HepG2 (cell line): Measurements from ENCODE around the gene PIK3R3. TPM values are rescaled to one million over a fixed set of nuclear protein-coding genes. Genes with fewer than 3 reads are reported as not detected.

Experiments used
- ATAC-seq: fragments of 200-7000 bp; cut with Tn5 transposase; 3 replicates; pipeline ENCODE4 v1.9.1; 2020; ENCODE audit warnings: mild to moderate bottlenecking, moderate library complexity
- BruUV-seq: library from RNA; stranded (reverse); fragments of 400-500 nt; replicated peaks from 2 replicates; lab custom pipeline; 2021; lab: Mats Ljungman, UMichigan
- CTCF ChIA-PET: fragments of 300-600 bp; formaldehyde crosslinking; extraction: SDS; loops from one replicate; lab custom pipeline; 2021; ENCODE audit warnings: low total read pairs, inconsistent platforms, low intra/inter-chr PET ratio; lab: Yijun Ruan, JAX
- POLR2A ChIA-PET: fragments of 350-600 bp; sonication (Branson Sonifier 250); formaldehyde crosslinking; loops from one replicate; lab custom pipeline; 2020; ENCODE audit warnings: antibody characterized with exemption, inconsistent platforms; lab: Yijun Ruan, JAX
- DNase-seq: peaks from one replicate; pipeline ENCODE4 v3.0.0-alpha.2; 2015; ENCODE audit warnings: low spot score
- FAIRE-seq: peaks from 3 replicates; lab custom pipeline; 2011; peaks lifted over from hg19 to GRCh38; lab: Jason Lieb, UNC
- H2AFZ ChIP-seq: one replicate; pipeline ENCODE4 v1.6.1; 2011; ENCODE audit warnings: low read length, inconsistent platforms
- H3K27ac ChIP-seq: fragments of 300-600 bp; 3 replicates; pipeline ENCODE4 v1.8.0; 2011; ENCODE audit warnings: mixed run types, mild to moderate bottlenecking, mixed read lengths, low read length, inconsistent platforms; ENCODE audit not compliant: insufficient read depth; ENCODE audit errors: extremely low read length
- H3K27me3 ChIP-seq, 2 experiments: fragments of 200-600 bp in 1 of 2; 2 replicates in 1 of 2; 3 replicates in 1 of 2; pipeline versions ENCODE4 v1.6.0 to v1.8.0; 2011; ENCODE audit warnings: low read length in 2 of 2, mild to moderate bottlenecking in 2 of 2, moderate library complexity in 2 of 2, inconsistent platforms in 1 of 2; ENCODE audit not compliant: insufficient read depth in 2 of 2, control insufficient read depth in 1 of 2
- H3K36me3 ChIP-seq, 2 experiments: fragments of 200-600 bp in 1 of 2; replicated peaks in 1 of 2; 2 replicates in 1 of 2; 3 replicates in 1 of 2; pipeline versions ENCODE4 v1.5.1 to v1.8.0; 2011; ENCODE audit warnings: low read length in 2 of 2, inconsistent platforms in 1 of 2; ENCODE audit not compliant: insufficient read depth in 2 of 2, control insufficient read depth in 1 of 2
- H3K4me1 ChIP-seq: 2 replicates; pipeline ENCODE4 v1.5.1; 2012; ENCODE audit warnings: low read length, inconsistent platforms; ENCODE audit not compliant: insufficient read depth
- H3K4me2 ChIP-seq: 2 replicates; pipeline ENCODE4 v1.6.0; 2011; ENCODE audit warnings: low read depth, low read length, inconsistent platforms
- H3K4me3 ChIP-seq, 3 experiments: fragments of 200-600 bp in 1 of 3; sonication (generic), shearing (Covaris generic) in 1 of 3; replicated peaks in 1 of 3; 2 replicates each; pipeline ENCODE4 v1.5.1; 2011 to 2016; ENCODE audit warnings: low read length in 3 of 3, inconsistent platforms in 2 of 3, low read depth in 2 of 3, mild to moderate bottlenecking in 2 of 3, control low read depth in 1 of 3, mixed read lengths in 1 of 3; ENCODE audit not compliant: insufficient read depth in 1 of 3
- H3K79me2 ChIP-seq: one replicate; pipeline ENCODE4 v1.6.1; 2011; ENCODE audit warnings: low read length, inconsistent platforms; ENCODE audit not compliant: insufficient read depth
- H3K9ac ChIP-seq: 2 replicates; pipeline ENCODE4 v1.6.0; 2011; ENCODE audit warnings: mild to moderate bottlenecking, low read depth, low read length, inconsistent platforms; ENCODE audit not compliant: insufficient read depth
- H3K9me3 ChIP-seq: 2 replicates; pipeline ENCODE4 v1.5.1; 2012; ENCODE audit warnings: mild to moderate bottlenecking, low read length
- H4K20me1 ChIP-seq: 2 replicates; pipeline ENCODE4 v1.6.0; 2011; ENCODE audit warnings: inconsistent platforms, mild to moderate bottlenecking, low read length, moderate library complexity; ENCODE audit not compliant: insufficient read depth
- ERF ChIP-seq: IDR thresholded peaks from 2 replicates; pipeline ENCODE4 v1.6.1; 2018; ENCODE audit warnings: missing biosample characterization, missing genetic modification reagents
- HDAC6 ChIP-seq: fragments of 200-600 bp; sonication (generic); IDR thresholded peaks from 2 replicates; pipeline ENCODE4 v1.7.0; 2017; ENCODE audit warnings: mild to moderate bottlenecking, antibody characterized with exemption, low read length, low read depth
- HMG20B ChIP-seq: conservative IDR thresholded peaks from 2 replicates; pipeline ENCODE4 v1.6.1; 2016; ENCODE audit warnings: missing genetic modification reagents, missing compliant biosample characterization
- HNF4A ChIP-seq: sonication (generic); formaldehyde crosslinking; IDR thresholded peaks from 2 replicates; pipeline ENCODE4 v1.4.0; 2020; ENCODE audit warnings: missing genetic modification reagents
- MAFF ChIP-seq: IDR thresholded peaks from 2 replicates; pipeline ENCODE4 v1.6.1; 2011; ENCODE audit warnings: low read depth, low read length, improper control_type of control experiment
- MIER2 ChIP-seq: IDR thresholded peaks from 2 replicates; pipeline ENCODE4 v1.6.1; 2016; ENCODE audit warnings: missing biosample characterization, missing genetic modification reagents
- MLLT10 ChIP-seq: sonication (generic); formaldehyde crosslinking; IDR thresholded peaks from 2 replicates; pipeline ENCODE4 v1.4.0; 2020; ENCODE audit warnings: missing genetic modification reagents
- PHF8 ChIP-seq: sonication (generic); formaldehyde crosslinking; IDR thresholded peaks from 2 replicates; pipeline ENCODE4 v1.5.0; 2020; ENCODE audit warnings: missing genetic modification reagents
- RELA ChIP-seq: sonication (generic); formaldehyde crosslinking; IDR thresholded peaks from 2 replicates; pipeline ENCODE4 v1.4.0; 2020; ENCODE audit warnings: missing genetic modification reagents
- ZFP36L2 ChIP-seq: sonication (generic); formaldehyde crosslinking; IDR thresholded peaks from 2 replicates; pipeline ENCODE4 v1.4.0; 2020; ENCODE audit warnings: missing genetic modification reagents
- WGBS: methylation state at CpG from one replicate; pipeline ENCODE4 v1.1.6; 2017; ENCODE audit warnings: low lambda C conversion rate; 5-methylcytosine and 5-hydroxymethylcytosine counted together
- in situ Hi-C: cut with HindIII; loops from 2 replicates; pipeline ENCODE4 v1.10.0; 2017; ENCODE audit warnings: low pct_unique_long_range_greater_than_20kb; ENCODE audit not compliant: extremely low pct_ligation_motif_present
- intact Hi-C: fragments of 100-400 bp; cut with micrococcal nuclease; formaldehyde crosslinking; loops from one replicate; pipeline ENCODE4 v1.10.0; 2022; ENCODE audit not compliant: unreplicated experiment
- polyA plus RNA-seq, 8 experiments: library from polyadenylated mRNA; depleted of rRNA in 3 of 8; stranded (reverse) in 7 of 8; unstranded in 1 of 8; fragments of >200 nt; fragmentation: Illumina TruSeq in 4 of 8; extraction: Trizol in 4 of 8; gene quantifications; 2 replicates each; pipeline versions ENCODE4 v1.2.1 to v1.2.3, GENCODE V29; 2011 to 2016; ENCODE audit warnings: low read depth in 4 of 8, missing spikeins in 1 of 8, mixed read lengths in 1 of 8; ENCODE audit not compliant: insufficient read depth in 1 of 8
- total RNA-seq, 5 experiments: library from RNA; depleted of rRNA; stranded (reverse); fragments of >200 nt; fragmentation: Illumina TruSeq; extraction: Trizol; gene quantifications; 2 replicates each; pipeline ENCODE4 v1.2.3, GENCODE V29; 2016; ENCODE audit warnings: low read depth in 1 of 5
- TF ChIP-seq, protein P1 (sequence below), 2 experiments: fragments of 450-650 bp in 1 of 2; sonication (generic) in 1 of 2; formaldehyde crosslinking; IDR thresholded peaks; 2 replicates each; pipeline versions ENCODE4 v1.5.0 to v1.8.0; 2020 to 2022; ENCODE audit warnings: mild to moderate bottlenecking in 1 of 2, missing genetic modification reagents in 1 of 2
- TF ChIP-seq, protein P2 (sequence below): sonication (generic); formaldehyde crosslinking; conservative IDR thresholded peaks from 2 replicates; pipeline ENCODE4 v1.8.0; 2022; ENCODE audit warnings: mild to moderate bottlenecking, moderate library complexity, missing genetic modification reagents
- TF ChIP-seq, protein P3 (sequence below): sonication (generic); formaldehyde crosslinking; IDR thresholded peaks from 2 replicates; pipeline ENCODE4 v1.4.0; 2020; ENCODE audit warnings: missing genetic modification reagents

PIK3R3 gene
- total and polyA plus RNA-seq, 2 of the 13 experiments (the other 11 are each of a cell fraction or from before 2014, with no cell fraction given) = 0.37 to 6.9 TPM

GRCh38 chr1:46010611-46011010 is 121.8 kb downstream of the PIK3R3 start:
- FAIRE-seq = no peak
- no TSS peak for BruUV-seq
- in situ Hi-C loops (no loop called here), intact Hi-C loops (loop anchor here (1.0 kb wide), 1 partner anchor 24 kb away; no protein-coding TSS in a partner anchor)
- Histone ChIP-seq H3K9me3 (no peaks in the 10 kb centered on the region), H3K79me2 (no peaks in the 10 kb centered on the region), H3K27me3 (no peaks in the 10 kb centered on the region), H3K9ac (no peak overlapping the region), H3K4me1 (no peaks in the 10 kb centered on the region), H3K4me2 (no peak overlapping the region), H3K36me3 (peaks cover 33 to 67% of the 10 kb centered on the region in 2 experiments), H2AFZ (no peak overlapping the region), H4K20me1 (no peaks in the 10 kb centered on the region), H3K4me3 (no peak overlapping the region), H3K27ac (no peak overlapping the region)
- CTCF ChIA-PET = no interaction called here
- no peak for DNase-seq
- 96% methylated on average over 5 of the region's 6 CpGs for WGBS
- POLR2A ChIA-PET = no interaction called here
- TF ChIP-seq ZFP36L2 (CRISPR knock-in tag) (no peak), MIER2 (CRISPR knock-in tag) (no peak), RELA (CRISPR knock-in tag) (no peak), PHF8 (no peak), HNF4A (CRISPR knock-in tag) (no peak), HDAC6 (no peak), HMG20B (CRISPR knock-in tag) (no peak), MLLT10 (CRISPR knock-in tag) (no peak), MAFF (no peak), ERF (CRISPR knock-in tag) (no peak)
- TF ChIP-seq, protein P1, sequence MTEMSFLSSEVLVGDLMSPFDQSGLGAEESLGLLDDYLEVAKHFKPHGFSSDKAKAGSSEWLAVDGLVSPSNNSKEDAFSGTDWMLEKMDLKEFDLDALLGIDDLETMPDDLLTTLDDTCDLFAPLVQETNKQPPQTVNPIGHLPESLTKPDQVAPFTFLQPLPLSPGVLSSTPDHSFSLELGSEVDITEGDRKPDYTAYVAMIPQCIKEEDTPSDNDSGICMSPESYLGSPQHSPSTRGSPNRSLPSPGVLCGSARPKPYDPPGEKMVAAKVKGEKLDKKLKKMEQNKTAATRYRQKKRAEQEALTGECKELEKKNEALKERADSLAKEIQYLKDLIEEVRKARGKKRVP (CRISPR knock-in tag; IDR thresholded peaks at IDR 0.05) = no peak
- TF ChIP-seq, protein P2, sequence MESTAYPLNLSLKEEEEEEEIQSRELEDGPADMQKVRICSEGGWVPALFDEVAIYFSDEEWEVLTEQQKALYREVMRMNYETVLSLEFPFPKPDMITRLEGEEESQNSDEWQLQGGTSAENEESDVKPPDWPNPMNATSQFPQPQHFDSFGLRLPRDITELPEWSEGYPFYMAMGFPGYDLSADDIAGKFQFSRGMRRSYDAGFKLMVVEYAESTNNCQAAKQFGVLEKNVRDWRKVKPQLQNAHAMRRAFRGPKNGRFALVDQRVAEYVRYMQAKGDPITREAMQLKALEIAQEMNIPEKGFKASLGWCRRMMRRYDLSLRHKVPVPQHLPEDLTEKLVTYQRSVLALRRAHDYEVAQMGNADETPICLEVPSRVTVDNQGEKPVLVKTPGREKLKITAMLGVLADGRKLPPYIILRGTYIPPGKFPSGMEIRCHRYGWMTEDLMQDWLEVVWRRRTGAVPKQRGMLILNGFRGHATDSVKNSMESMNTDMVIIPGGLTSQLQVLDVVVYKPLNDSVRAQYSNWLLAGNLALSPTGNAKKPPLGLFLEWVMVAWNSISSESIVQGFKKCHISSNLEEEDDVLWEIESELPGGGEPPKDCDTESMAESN (CRISPR knock-in tag) = no peak
- TF ChIP-seq, protein P3, sequence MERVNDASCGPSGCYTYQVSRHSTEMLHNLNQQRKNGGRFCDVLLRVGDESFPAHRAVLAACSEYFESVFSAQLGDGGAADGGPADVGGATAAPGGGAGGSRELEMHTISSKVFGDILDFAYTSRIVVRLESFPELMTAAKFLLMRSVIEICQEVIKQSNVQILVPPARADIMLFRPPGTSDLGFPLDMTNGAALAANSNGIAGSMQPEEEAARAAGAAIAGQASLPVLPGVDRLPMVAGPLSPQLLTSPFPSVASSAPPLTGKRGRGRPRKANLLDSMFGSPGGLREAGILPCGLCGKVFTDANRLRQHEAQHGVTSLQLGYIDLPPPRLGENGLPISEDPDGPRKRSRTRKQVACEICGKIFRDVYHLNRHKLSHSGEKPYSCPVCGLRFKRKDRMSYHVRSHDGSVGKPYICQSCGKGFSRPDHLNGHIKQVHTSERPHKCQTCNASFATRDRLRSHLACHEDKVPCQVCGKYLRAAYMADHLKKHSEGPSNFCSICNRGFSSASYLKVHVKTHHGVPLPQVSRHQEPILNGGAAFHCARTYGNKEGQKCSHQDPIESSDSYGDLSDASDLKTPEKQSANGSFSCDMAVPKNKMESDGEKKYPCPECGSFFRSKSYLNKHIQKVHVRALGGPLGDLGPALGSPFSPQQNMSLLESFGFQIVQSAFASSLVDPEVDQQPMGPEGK = no peak
- ATAC-seq = no peak
